ENCODE results near the gene MIOX.
A peak's percentile ranks its signal among the peaks of the same experiment; 100 is the strongest.

- 0 out of 2 replicates have a peak, but pooled peaks have one; percentile 31 for TF ChIP-seq STAT5B (CRISPR knock-in tag; IDR thresholded peaks at IDR 0.05)
- TF ChIP-seq EZH2 (conservative IDR thresholded peaks at IDR 0.05; ENCODE audit: low read depth, low read length), result no peak
- TF ChIP-seq CTCF (CRISPR knock-in tag; IDR thresholded peaks at IDR 0.05), result peak; percentile 10; the same call in 1 of the 2 replicates
- TF ChIP-seq KDM5A (IDR thresholded peaks at IDR 0.05; ENCODE audit: borderline replicate concordance, low read length), result no peak
- TF ChIP-seq ARNTL (CRISPR knock-in tag; IDR thresholded peaks at IDR 0.05), result no peak
- 0 out of 2 replicates have a peak, but pooled peaks have one; percentile 39 for TF ChIP-seq ZNF451 (CRISPR knock-in tag; IDR thresholded peaks at IDR 0.05)
- TF ChIP-seq SP1 (IDR thresholded peaks at IDR 0.05), result no peak
- peak; percentile 69 for TF ChIP-seq SP1 (CRISPR knock-in tag; IDR thresholded peaks at IDR 0.05)
- TF ChIP-seq MAX (IDR thresholded peaks at IDR 0.05), result no peak
- TF ChIP-seq SMC3 (IDR thresholded peaks at IDR 0.05; ENCODE audit: low read length), result no peak
- TF ChIP-seq ZNF816 (CRISPR knock-in tag; IDR thresholded peaks at IDR 0.05; ENCODE audit: borderline replicate concordance), result no peak
- peak; percentile 34 to 82; a peak in 3 of 4 replicates for TF ChIP-seq POLR2A (IDR thresholded peaks at IDR 0.05; ENCODE audit: insufficient read depth in 1 of 2, low read depth in 2 of 2, low read length in 2 of 2)
- no peak; the same call in none of the 2 replicates for TF ChIP-seq POLR2G (IDR thresholded peaks at IDR 0.05; ENCODE audit: low read depth, low read length)
Measured at GRCh38 chr22:50507421-50507990, 20.8 kb downstream of the MIOX start, which contains the start of gene LMF2.
